H9 (cell line): ENCODE results near the gene AMER3. TPM values are rescaled to one million over a fixed set of nuclear protein-coding genes. Genes with fewer than 3 reads are reported as not detected.
A peak's percentile ranks its signal among the peaks of the same experiment; 100 is the strongest.

Experiments used
- DNase-seq: peaks from one replicate; pipeline ENCODE4 v3.0.0-alpha.2; 2017
- H2AFZ ChIP-seq: one replicate; pipeline ENCODE4 v1.6.1; 2013; ENCODE audit warnings: mild to moderate bottlenecking, low read length, control low read depth, moderate library complexity
- H2AK5ac ChIP-seq: 2 replicates; pipeline ENCODE4 v1.6.1; 2013; ENCODE audit warnings: low read length, control low read depth, mixed read lengths; ENCODE audit not compliant: insufficient read length
- H2BK120ac ChIP-seq: one replicate; pipeline ENCODE4 v1.6.1; 2013; ENCODE audit warnings: low read depth, mild to moderate bottlenecking, low read length, control low read depth, inconsistent platforms; ENCODE audit not compliant: poor library complexity, severe bottlenecking
- H2BK12ac ChIP-seq: 2 replicates; pipeline ENCODE4 v1.6.1; 2013; ENCODE audit warnings: low read length, control low read depth, mixed read lengths, low read depth; ENCODE audit not compliant: insufficient read length
- H2BK15ac ChIP-seq: 2 replicates; pipeline ENCODE4 v1.6.1; 2013; ENCODE audit warnings: low read depth, low read length, control low read depth
- H2BK20ac ChIP-seq: one replicate; pipeline ENCODE4 v1.6.1; 2013; ENCODE audit warnings: low read depth, mild to moderate bottlenecking, low read length, control low read depth, inconsistent platforms; ENCODE audit not compliant: poor library complexity, severe bottlenecking
- H2BK5ac ChIP-seq: 2 replicates; pipeline ENCODE4 v1.6.1; 2013; ENCODE audit warnings: low read length, control low read depth, mixed read lengths; ENCODE audit not compliant: insufficient read length
- H3K14ac ChIP-seq: 2 replicates; pipeline ENCODE4 v1.6.1; 2013; ENCODE audit warnings: low read length, control low read depth; ENCODE audit not compliant: insufficient read depth
- H3K18ac ChIP-seq: 2 replicates; pipeline ENCODE4 v1.6.1; 2013; ENCODE audit warnings: low read depth, mild to moderate bottlenecking, mixed read lengths, low read length, control low read depth; ENCODE audit not compliant: insufficient read length
- H3K23ac ChIP-seq: 2 replicates; pipeline ENCODE4 v1.6.1; 2013; ENCODE audit warnings: low read length, control low read depth, mixed read lengths, low read depth; ENCODE audit not compliant: insufficient read length
- H3K23me2 ChIP-seq: 2 replicates; pipeline ENCODE4 v1.6.1; 2013; ENCODE audit warnings: low read depth, mild to moderate bottlenecking, mixed read lengths, low read length, control low read depth; ENCODE audit not compliant: insufficient read length, poor library complexity, severe bottlenecking
- H3K27ac ChIP-seq: 2 replicates; pipeline ENCODE4 v1.5.1; 2013; ENCODE audit warnings: low read length, control low read depth, mixed read lengths, low read depth; ENCODE audit not compliant: insufficient read length
- H3K27me3 ChIP-seq: 2 replicates; pipeline ENCODE4 v1.6.1; 2013; ENCODE audit warnings: low read length, control low read depth, inconsistent platforms; ENCODE audit not compliant: insufficient read depth
- H3K4ac ChIP-seq: 2 replicates; pipeline ENCODE4 v1.6.1; 2013; ENCODE audit warnings: low read depth, mild to moderate bottlenecking, control low read depth, inconsistent platforms, low read length, moderate library complexity
- H3K4me1 ChIP-seq: 2 replicates; pipeline ENCODE4 v1.6.1; 2013; ENCODE audit warnings: low read length, control low read depth, inconsistent platforms; ENCODE audit not compliant: insufficient read depth
- H3K4me2 ChIP-seq: 2 replicates; pipeline ENCODE4 v1.6.1; 2013; ENCODE audit warnings: low read length, control low read depth, mixed read lengths; ENCODE audit not compliant: insufficient read length, insufficient read depth
- H3K56ac ChIP-seq: 2 replicates; pipeline ENCODE4 v1.6.1; 2013; ENCODE audit warnings: low read depth, mild to moderate bottlenecking, mixed read lengths, low read length, control low read depth; ENCODE audit not compliant: insufficient read length
- H3K79me1 ChIP-seq: 2 replicates; pipeline ENCODE4 v1.6.1; 2013; ENCODE audit warnings: low read depth, mild to moderate bottlenecking, moderate library complexity, low read length, control low read depth, inconsistent platforms; ENCODE audit not compliant: insufficient read depth, poor library complexity, severe bottlenecking
- H3K79me2 ChIP-seq: 2 replicates; pipeline ENCODE4 v1.6.1; 2013; ENCODE audit warnings: low read length, control low read depth, inconsistent platforms; ENCODE audit not compliant: insufficient read depth
- H3K9ac ChIP-seq: 2 replicates; pipeline ENCODE4 v1.6.1; 2013; ENCODE audit warnings: low read length, control low read depth, mixed read lengths; ENCODE audit not compliant: insufficient read length; ENCODE audit errors: extremely low read depth
- H3K9me3 ChIP-seq: one replicate; pipeline ENCODE4 v1.6.1; 2013; ENCODE audit warnings: low read depth, low read length, inconsistent platforms; ENCODE audit not compliant: control insufficient read depth
- H3T11ph ChIP-seq: one replicate; pipeline ENCODE4 v1.6.1; 2013; ENCODE audit warnings: mild to moderate bottlenecking, low read length, control low read depth, inconsistent platforms
- H4K20me1 ChIP-seq: one replicate; pipeline ENCODE4 v1.6.1; 2013; ENCODE audit not compliant: control insufficient read depth, insufficient read length, insufficient read depth
- H4K5ac ChIP-seq: 2 replicates; pipeline ENCODE4 v1.6.1; 2013; ENCODE audit warnings: low read depth, mild to moderate bottlenecking, mixed read lengths, low read length, control low read depth; ENCODE audit not compliant: insufficient read length
- H4K8ac ChIP-seq: replicated peaks from 2 replicates; pipeline ENCODE4 v1.6.1; 2013; ENCODE audit warnings: low read length, control low read depth, mixed read lengths, low read depth; ENCODE audit not compliant: insufficient read length
- H4K91ac ChIP-seq: 2 replicates; pipeline ENCODE4 v1.6.1; 2013; ENCODE audit warnings: low read depth, mild to moderate bottlenecking, moderate library complexity, mixed read lengths, low read length, control low read depth; ENCODE audit not compliant: insufficient read length
- H3K27ac Mint-ChIP-seq, 3 experiments: 2 replicates in 2 of 3; 3 replicates in 1 of 3; pipeline ENCODE4 v1.8.0; 2020 to 2021; ENCODE audit warnings: mixed read lengths in 3 of 3, mild to moderate bottlenecking in 1 of 3, moderate library complexity in 1 of 3
- H3K27me3 Mint-ChIP-seq: 2 replicates; pipeline ENCODE4 v1.8.0; 2021; ENCODE audit warnings: low read depth, mild to moderate bottlenecking, moderate library complexity, mixed read lengths
- H3K36me3 Mint-ChIP-seq, 3 experiments: 2 replicates in 2 of 3; 3 replicates in 1 of 3; pipeline ENCODE4 v1.8.0; 2020 to 2021; ENCODE audit warnings: low read depth in 3 of 3, mixed read lengths in 3 of 3; ENCODE audit not compliant: insufficient read depth in 1 of 3
- H3K4me1 Mint-ChIP-seq, 2 experiments: 2 replicates each; pipeline ENCODE4 v1.8.0; 2020; ENCODE audit warnings: mixed read lengths in 2 of 2
- H3K4me3 Mint-ChIP-seq, 2 experiments: 2 replicates in 1 of 2; 3 replicates in 1 of 2; pipeline ENCODE4 v1.8.0; 2020 to 2021; ENCODE audit warnings: mild to moderate bottlenecking in 2 of 2, mixed read lengths in 2 of 2, moderate library complexity in 1 of 2
- H3K9me3 Mint-ChIP-seq, 2 experiments: 2 replicates in 1 of 2; 3 replicates in 1 of 2; pipeline ENCODE4 v1.8.0; 2020; ENCODE audit warnings: mild to moderate bottlenecking in 2 of 2, mixed read lengths in 2 of 2, moderate library complexity in 1 of 2
- WGBS: extraction: QIAGEN DNeasy Blood & Tissue Kit; methylation state at CpG from one replicate; pipeline ENCODE4 v1.1.7; 2013; ENCODE audit warnings: missing lambda C conversion rate, low lambda C conversion rate, mixed read lengths; ENCODE audit not compliant: insufficient read length; ENCODE audit errors: extremely low coverage; 5-methylcytosine and 5-hydroxymethylcytosine counted together
- total RNA-seq: library from RNA; stranded (reverse); gene quantifications from 2 replicates; pipeline ENCODE4 v1.2.1, GENCODE V29; 2021
- TF ChIP-seq, protein P1 (sequence below): fragments of 200-600 bp; sonication (generic); conservative IDR thresholded peaks from 3 replicates; pipeline ENCODE4 v1.8.0; 2021; ENCODE audit warnings: antibody characterized with exemption, mild to moderate bottlenecking

AMER3 gene
- total RNA-seq, 1 experiment from 2014 or later = 0.59 TPM

GRCh38 chr2:130760754-130761751 lies 5.7 kb downstream of the AMER3 start:
- no peak overlapping the region for H2AK5ac ChIP-seq

More at GRCh38 chr2:130760754-130761751, 5.7 kb downstream of the AMER3 start:
- H3K4me1 ChIP-seq = no peaks in the 10 kb centered on the region
- H3T11ph ChIP-seq = no peak overlapping the region
- peak overlapping the region in 1 of 3 experiments; percentile 57; a peak in 1 of 7 replicates for H3K27ac Mint-ChIP-seq
- H3K4me2 ChIP-seq = no peak overlapping the region
- H3K9ac ChIP-seq = no peak overlapping the region
- H4K5ac ChIP-seq = no peak overlapping the region
- H3K27me3 Mint-ChIP-seq = peaks cover 37% of the 10 kb centered on the region
- H3K4me3 Mint-ChIP-seq = no peak overlapping the region
- no peaks in the 10 kb centered on the region for H3K79me2 ChIP-seq
- no peak overlapping the region for H4K91ac ChIP-seq
- no peaks in the 10 kb centered on the region for H3K9me3 ChIP-seq
- peaks cover 5% of the 10 kb centered on the region for H3K23me2 ChIP-seq
- H3K14ac ChIP-seq = no peak overlapping the region
- H3K18ac ChIP-seq = no peak overlapping the region
- no peaks in the 10 kb centered on the region for H3K36me3 Mint-ChIP-seq
- TF ChIP-seq, protein P1, sequence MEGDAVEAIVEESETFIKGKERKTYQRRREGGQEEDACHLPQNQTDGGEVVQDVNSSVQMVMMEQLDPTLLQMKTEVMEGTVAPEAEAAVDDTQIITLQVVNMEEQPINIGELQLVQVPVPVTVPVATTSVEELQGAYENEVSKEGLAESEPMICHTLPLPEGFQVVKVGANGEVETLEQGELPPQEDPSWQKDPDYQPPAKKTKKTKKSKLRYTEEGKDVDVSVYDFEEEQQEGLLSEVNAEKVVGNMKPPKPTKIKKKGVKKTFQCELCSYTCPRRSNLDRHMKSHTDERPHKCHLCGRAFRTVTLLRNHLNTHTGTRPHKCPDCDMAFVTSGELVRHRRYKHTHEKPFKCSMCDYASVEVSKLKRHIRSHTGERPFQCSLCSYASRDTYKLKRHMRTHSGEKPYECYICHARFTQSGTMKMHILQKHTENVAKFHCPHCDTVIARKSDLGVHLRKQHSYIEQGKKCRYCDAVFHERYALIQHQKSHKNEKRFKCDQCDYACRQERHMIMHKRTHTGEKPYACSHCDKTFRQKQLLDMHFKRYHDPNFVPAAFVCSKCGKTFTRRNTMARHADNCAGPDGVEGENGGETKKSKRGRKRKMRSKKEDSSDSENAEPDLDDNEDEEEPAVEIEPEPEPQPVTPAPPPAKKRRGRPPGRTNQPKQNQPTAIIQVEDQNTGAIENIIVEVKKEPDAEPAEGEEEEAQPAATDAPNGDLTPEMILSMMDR = no peak
- no peak for DNase-seq
- H4K8ac ChIP-seq = no peak overlapping the region
- no peak overlapping the region for H2BK15ac ChIP-seq
- H3K4ac ChIP-seq = no peak overlapping the region
- H2BK12ac ChIP-seq = no peak overlapping the region
- H3K79me1 ChIP-seq = no peaks in the 10 kb centered on the region
- no peaks in the 10 kb centered on the region for H4K20me1 ChIP-seq
- peaks cover 10 to 11% of the 10 kb centered on the region in 2 experiments for H3K4me1 Mint-ChIP-seq
- no peak overlapping the region for H3K23ac ChIP-seq
- no peak overlapping the region for H2AFZ ChIP-seq
- no peak overlapping the region for H2BK20ac ChIP-seq
- WGBS = no CpG with 5 or more reads among the region's 14 CpGs
- H2BK120ac ChIP-seq = no peak overlapping the region
- H2BK5ac ChIP-seq = no peak overlapping the region
- no peaks in the 10 kb centered on the region; a peak in 1 of 5 replicates for H3K9me3 Mint-ChIP-seq
- H3K27me3 ChIP-seq = no peaks in the 10 kb centered on the region; the same call in 1 of the 2 replicates
- no peak overlapping the region for H3K27ac ChIP-seq
- no peak overlapping the region for H3K56ac ChIP-seq
